Lung (tissue), 12 donors: ENCODE data around the gene RPS15A. TPM values are rescaled to one million over a fixed set of nuclear protein-coding genes. Genes with fewer than 3 reads are reported as not detected.

ENCODE experiments used
- ATAC-seq: fragments of 200-7000 bp; cut with Tn5 transposase; one replicate; pipeline ENCODE4 v1.9.1; 2020; ENCODE audit warnings: moderate number of reproducible peaks; ENCODE audit not compliant: insufficient read depth, low FRiP score
- DNase-seq, 3 donors: peaks; one replicate each; pipeline ENCODE4 v3.0.0-alpha.2; 2013 to 2017
- H3K27ac ChIP-seq, 2 donors: one replicate each; pipeline ENCODE4 v1.5.1; 2013; ENCODE audit warnings: mild to moderate bottlenecking in 2 of 2, moderate library complexity in 2 of 2, control low read depth in 1 of 2, inconsistent platforms in 1 of 2, low read depth in 1 of 2, low read length in 1 of 2
- H3K27me3 ChIP-seq, 3 donors: one replicate each; pipeline ENCODE4 v1.5.1; 2013; ENCODE audit warnings: low read length in 2 of 3; ENCODE audit not compliant: control insufficient read depth in 3 of 3, insufficient read depth in 3 of 3
- H3K36me3 ChIP-seq, 4 donors: one replicate each; pipeline ENCODE4 v1.5.1; 2013; ENCODE audit warnings: low read length in 4 of 4, mild to moderate bottlenecking in 1 of 4, moderate library complexity in 1 of 4; ENCODE audit not compliant: control insufficient read depth in 4 of 4, insufficient read depth in 4 of 4
- H3K4me1 ChIP-seq, 5 donors: one replicate each; pipeline ENCODE4 v1.5.1; 2013; ENCODE audit warnings: low read length in 5 of 5, mild to moderate bottlenecking in 2 of 5, moderate library complexity in 1 of 5; ENCODE audit not compliant: control insufficient read depth in 5 of 5, insufficient read depth in 5 of 5
- H3K4me3 ChIP-seq: one replicate; pipeline ENCODE4 v1.5.1; 2013; ENCODE audit warnings: mild to moderate bottlenecking, control low read depth, moderate library complexity
- H3K9ac ChIP-seq, 2 donors: one replicate each; pipeline ENCODE4 v1.5.1; 2013; ENCODE audit warnings: low read length in 2 of 2, control low read depth in 1 of 2; ENCODE audit not compliant: insufficient read depth in 1 of 2
- H3K9me3 ChIP-seq, 4 donors: one replicate each; pipeline ENCODE4 v1.5.1; 2013; ENCODE audit warnings: low read length in 3 of 4, mild to moderate bottlenecking in 1 of 4, moderate library complexity in 1 of 4; ENCODE audit not compliant: control insufficient read depth in 4 of 4, insufficient read depth in 3 of 4
- CTCF ChIP-seq: IDR thresholded peaks from 2 replicates; pipeline ENCODE4 v1.5.1; 2012; ENCODE audit warnings: mild to moderate bottlenecking; ENCODE audit errors: control extremely low read depth, extremely low read depth
- WGBS, 2 donors: extraction: QIAGEN DNeasy Blood & Tissue Kit; methylation state at CpG; one replicate each; pipeline ENCODE4 v1.1.7; 2013; 5-methylcytosine and 5-hydroxymethylcytosine counted together
- polyA plus RNA-seq, 2 donors: library from polyadenylated mRNA; stranded (reverse); fragments of 200-250 nt; gene quantifications; one replicate each; pipeline ENCODE4 v1.2.1, GENCODE V29; 2013
- total RNA-seq, 2 donors: library from RNA; depleted of rRNA in 1 of 2; stranded (reverse); fragments of >200 nt in 1 of 2; gene quantifications; one replicate each; pipeline ENCODE4 v1.2.1, GENCODE V29; 2014 to 2021
- donor health status: control.
- donor health status: control.
- donor health status: Bipolar disorder and iron deficiency.
- donor health status: healthy.
- donor health status: DM: yes; HTN: yes; CAD: no.

The RPS15A gene
- total and polyA plus RNA-seq, 4 donors, result 887 to 3,620 (median 2,162) TPM

GRCh38 chr16:18832006-18832405 lies 41.9 kb upstream of the RPS15A start:
- no peak for DNase-seq
- no peak overlapping the region for H3K4me3 ChIP-seq
- H3K36me3 ChIP-seq, result peaks cover 42 to 74% (median 52%) of the 10 kb centered on the region in 4 donors
- no peaks in the 10 kb centered on the region for H3K4me1 ChIP-seq
- WGBS, 2 donors, result 93 to 94% methylated on average over 2 of the region's 2 CpGs
- H3K27me3 ChIP-seq, result no peaks in the 10 kb centered on the region
- no peak for TF ChIP-seq CTCF
- no peak overlapping the region for H3K27ac ChIP-seq
- H3K9ac ChIP-seq, result no peak overlapping the region
- ATAC-seq, result no peak
- no peaks in the 10 kb centered on the region for H3K9me3 ChIP-seq

- no peaks in the 10 kb centered on the region for H3K9me3 ChIP-seq
- no peak overlapping the region for H3K9ac ChIP-seq
- ATAC-seq (no peak), DNase-seq (no peak)
- H3K27me3 ChIP-seq, result no peaks in the 10 kb centered on the region
- no peaks in the 10 kb centered on the region for H3K4me1 ChIP-seq
- peaks cover 26 to 47% (median 33%) of the 10 kb centered on the region in 4 donors for H3K36me3 ChIP-seq
- H3K27ac ChIP-seq, result no peak overlapping the region
- WGBS, 2 donors, result 74 to 87% methylated on average over 6 of the region's 6 CpGs
- H3K4me3 ChIP-seq, result no peak overlapping the region
- no peak for TF ChIP-seq CTCF
These were observed 39.1 kb upstream of the RPS15A start for GRCh38 chr16:18829251-18829650.

- no peak overlapping the region for H3K27ac ChIP-seq
- no peaks in the 10 kb centered on the region for H3K27me3 ChIP-seq
- H3K9ac ChIP-seq, result no peak overlapping the region
- H3K4me1 ChIP-seq, result no peaks in the 10 kb centered on the region
- peaks cover 23 to 36% (median 29%) of the 10 kb centered on the region in 4 donors for H3K36me3 ChIP-seq
- H3K9me3 ChIP-seq, result no peaks in the 10 kb centered on the region
- ATAC-seq (no peak), DNase-seq (no peak)
- WGBS, 2 donors, result 91 to 93% methylated on average over 4 of the region's 4 CpGs
- no peak overlapping the region for H3K4me3 ChIP-seq
- TF ChIP-seq CTCF, result no peak
These were observed 37.8 kb upstream of the RPS15A start for GRCh38 chr16:18827890-18828289.

- no peaks in the 10 kb centered on the region for H3K27me3 ChIP-seq
- no peak overlapping the region for H3K4me3 ChIP-seq
- H3K36me3 ChIP-seq, result peaks cover 26 to 46% (median 28%) of the 10 kb centered on the region in 4 donors
- no peak overlapping the region for H3K9ac ChIP-seq
- TF ChIP-seq CTCF, result no peak
- no peak overlapping the region for H3K27ac ChIP-seq
- no peak for ATAC-seq
- WGBS, 2 donors, result 90 to 98% methylated on average over 3 of the region's 3 CpGs
- H3K4me1 ChIP-seq, result no peaks in the 10 kb centered on the region
- no peak for DNase-seq
- H3K9me3 ChIP-seq, result no peaks in the 10 kb centered on the region
These were observed 26.2 kb upstream of the RPS15A start for GRCh38 chr16:18816286-18816685.
